Esophagus muscularis mucosa (tissue), 4 donors: Measurements from ENCODE around the gene ITPRID2. TPM values are rescaled to one million over a fixed set of nuclear protein-coding genes. Genes with fewer than 3 reads are reported as not detected.

Source experiments
- DNase-seq: peaks from one replicate; pipeline ENCODE4 v3.0.0-alpha.2; 2017; ENCODE audit errors: extremely low spot score
- H3K27ac ChIP-seq, 4 donors: fragments of 200-600 bp; sonication (generic); replicated peaks in 1 of 4; 1 replicate in 3 of 4; 2 replicates in 1 of 4; pipeline ENCODE4 v1.5.1; 2016 to 2019; ENCODE audit warnings: mild to moderate bottlenecking in 1 of 4
- H3K27me3 ChIP-seq, 4 donors: fragments of 200-600 bp; sonication (generic); one replicate each; pipeline versions ENCODE4 v1.5.1 to v1.6.0; 2016 to 2019
- H3K36me3 ChIP-seq, 4 donors: fragments of 200-600 bp; sonication (generic); one replicate each; pipeline ENCODE4 v1.5.1; 2016 to 2019
- H3K4me1 ChIP-seq, 4 donors: fragments of 200-600 bp; sonication (generic); one replicate each; pipeline ENCODE4 v1.5.1; 2016 to 2019
- H3K4me3 ChIP-seq, 4 donors: fragments of 200-600 bp; sonication (generic); 1 replicate in 2 of 4; 2 replicates in 2 of 4; pipeline ENCODE4 v1.5.1; 2016 to 2019; ENCODE audit warnings: mild to moderate bottlenecking in 4 of 4, moderate library complexity in 1 of 4
- H3K9me3 ChIP-seq, 4 donors: fragments of 200-600 bp; sonication (generic); 1 replicate in 3 of 4; 2 replicates in 1 of 4; pipeline ENCODE4 v1.5.1; 2016 to 2019
- CTCF ChIP-seq, 3 experiments: fragments of 200-600 bp in 2 of 3; fragments of 450-650 bp in 1 of 3; sonication (generic) in 2 of 3; IDR thresholded peaks; one replicate each; pipeline ENCODE4 v1.5.1; 2017 to 2019; ENCODE audit warnings: antibody characterized with exemption in 3 of 3, mild to moderate bottlenecking in 2 of 3, moderate library complexity in 1 of 3
- EP300 ChIP-seq: sonication (generic); formaldehyde crosslinking; IDR thresholded peaks from one replicate; pipeline ENCODE4 v1.6.1; 2017; ENCODE audit warnings: antibody characterized with exemption
- POLR2A ChIP-seq: fragments of 450-650 bp; IDR thresholded peaks from one replicate; pipeline ENCODE4 v1.6.1; 2017; ENCODE audit warnings: antibody characterized with exemption, moderate library complexity, mild to moderate bottlenecking, low read depth
- POLR2AphosphoS5 ChIP-seq, 2 donors: sonication (generic); formaldehyde crosslinking; IDR thresholded peaks; one replicate each; pipeline ENCODE4 v1.6.1; 2017; ENCODE audit warnings: antibody characterized with exemption in 2 of 2
- WGBS: methylation state at CpG from one replicate; pipeline ENCODE4 v1.1.5; 2018; 5-methylcytosine and 5-hydroxymethylcytosine counted together
- intact Hi-C: fragments of 100-400 bp; cut with DNase I; formaldehyde crosslinking; loops from one replicate; pipeline ENCODE4 v1.15.1; 2023
- total RNA-seq, 4 donors: library from RNA; depleted of rRNA; stranded (reverse); fragments of >200 nt; gene quantifications; one replicate each; pipeline versions ENCODE4 v1.1.0 to v1.2.1, GENCODE V29; 2016

ITPRID2 gene
- total RNA-seq, 4 donors from 2014 or later = 98.6 to 113 (median 103) TPM

DNA sequence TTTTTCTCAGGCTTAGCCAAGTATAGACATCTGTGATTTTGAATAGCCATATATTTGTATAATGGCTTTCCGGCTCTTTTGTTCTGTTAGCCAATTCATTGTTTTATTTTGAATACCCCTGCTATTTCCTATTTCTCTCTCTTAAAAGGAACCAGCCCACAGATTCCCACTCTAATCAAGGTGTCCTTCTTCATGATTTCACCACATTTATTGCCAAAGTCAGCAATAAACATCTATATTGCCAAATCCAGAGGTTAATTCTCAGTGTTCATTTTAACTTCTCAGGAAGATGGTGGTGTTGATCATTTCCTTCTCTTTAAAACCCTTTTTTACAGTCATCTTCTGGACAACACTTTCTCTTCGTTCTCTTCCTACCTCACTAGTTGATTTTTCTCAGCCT is 13.1 kb upstream of the ITPRID2 start:
- Histone ChIP-seq H3K4me3 (no peak overlapping the region), H3K27me3 (no peaks in the 10 kb centered on the region), H3K9me3 (no peaks in the 10 kb centered on the region), H3K36me3 (no peaks in the 10 kb centered on the region), H3K4me1 (no peaks in the 10 kb centered on the region), H3K27ac (no peak overlapping the region)
- intact Hi-C loops = no loop called here
- no peak for TF ChIP-seq POLR2A
- no peak for DNase-seq
- 76% methylated on average over 1 of the region's 2 CpGs for WGBS

DNA sequence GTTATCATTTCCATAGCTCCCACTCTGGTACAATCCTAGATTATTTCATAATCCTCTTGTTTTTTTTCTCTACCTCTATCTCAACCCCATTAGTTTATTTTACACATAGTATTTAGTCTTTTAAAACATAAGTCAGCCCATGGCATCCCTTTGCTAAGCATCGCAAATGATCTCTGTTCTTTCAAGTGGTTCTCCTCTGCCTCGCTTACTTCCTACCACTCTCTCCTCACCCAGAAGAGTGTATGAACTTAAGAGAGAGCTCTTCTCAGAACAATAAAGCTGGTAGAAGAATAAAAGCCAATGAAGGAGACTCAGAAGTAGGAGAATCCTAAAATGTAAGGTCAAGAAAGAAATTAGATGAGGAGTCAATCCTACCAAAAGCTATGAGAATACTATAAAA is 12.2 kb upstream of the ITPRID2 start:
- no peak overlapping the region for H3K27ac ChIP-seq
- DNase-seq = no peak
- no peaks in the 10 kb centered on the region for H3K36me3 ChIP-seq
- no peak overlapping the region for H3K4me3 ChIP-seq
- 95% methylated on average over 2 of the region's 2 CpGs for WGBS
- H3K4me1 ChIP-seq = no peaks in the 10 kb centered on the region
- intact Hi-C loops = no loop called here
- TF ChIP-seq POLR2AphosphoS5 (IDR thresholded peaks at IDR 0.05) (no peak), EP300 (no peak), CTCF (IDR thresholded peaks at IDR 0.05) (no peak), POLR2A (no peak)
- H3K9me3 ChIP-seq = no peaks in the 10 kb centered on the region
- no peaks in the 10 kb centered on the region for H3K27me3 ChIP-seq

DNA sequence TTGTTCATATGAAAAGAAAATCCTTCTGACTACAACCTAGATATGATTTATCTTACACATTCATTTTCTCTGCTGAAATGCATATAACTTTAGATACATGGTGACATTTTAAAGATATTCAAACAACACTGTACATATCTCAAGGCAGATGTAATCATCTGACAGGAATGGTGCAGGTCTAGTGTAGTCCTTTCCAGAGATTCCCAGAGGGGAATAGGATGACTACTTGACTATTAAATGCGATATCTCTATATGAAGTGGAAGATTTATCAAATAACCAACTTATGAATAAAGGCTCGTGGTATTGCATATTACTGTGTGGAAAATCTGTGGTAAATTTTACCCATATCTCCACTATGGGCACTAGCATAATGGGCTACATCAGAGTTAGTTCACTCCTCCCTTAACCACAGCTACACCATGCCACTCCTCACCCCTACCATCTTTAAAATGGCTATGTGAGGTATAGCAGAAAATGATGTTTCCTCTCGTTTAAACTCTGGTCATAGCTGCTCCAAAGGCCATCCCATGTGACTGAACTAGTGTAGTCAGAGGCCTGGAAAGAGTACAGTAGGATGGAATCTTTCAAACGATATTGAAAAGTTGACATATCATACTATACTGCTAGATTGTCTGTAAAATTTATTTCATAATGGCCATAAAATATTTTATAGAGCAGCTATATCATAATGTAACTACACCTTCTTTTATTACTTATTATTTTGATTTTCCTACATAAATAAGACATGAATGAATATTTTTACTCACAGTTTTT is 9.1 kb upstream of the ITPRID2 start:
- Histone ChIP-seq H3K27me3 (no peaks in the 10 kb centered on the region), H3K4me1 (no peaks in the 10 kb centered on the region), H3K4me3 (no peak overlapping the region), H3K27ac (no peak overlapping the region), H3K9me3 (no peaks in the 10 kb centered on the region), H3K36me3 (no peaks in the 10 kb centered on the region)
- no peak for TF ChIP-seq CTCF (IDR thresholded peaks at IDR 0.05)
- TF ChIP-seq POLR2AphosphoS5 (IDR thresholded peaks at IDR 0.05) = no peak
- no peak for TF ChIP-seq EP300
- no peak for TF ChIP-seq POLR2A
- intact Hi-C loops = no loop called here
- DNase-seq = no peak
- 89% methylated on average over 4 of the region's 4 CpGs for whole genome bisulfite sequencing

DNA sequence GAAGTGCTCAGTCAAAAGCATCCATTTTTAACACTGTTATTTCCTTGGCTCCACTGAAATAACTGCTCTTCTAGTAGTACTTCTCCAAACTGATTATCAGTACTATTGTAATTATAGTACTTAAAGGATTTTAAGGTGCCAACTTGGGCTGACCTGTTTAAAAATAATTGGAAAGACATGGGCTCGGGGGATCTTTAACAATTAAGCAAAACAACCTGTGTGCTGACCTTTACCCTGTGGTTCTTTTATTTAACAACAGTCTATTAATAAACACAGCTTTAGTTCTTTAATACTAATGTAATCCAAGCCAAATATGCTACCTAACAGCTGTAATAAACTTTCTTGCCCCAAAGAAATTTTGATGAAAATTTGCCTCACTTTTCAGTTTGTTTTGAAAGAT is 6.9 kb upstream of the ITPRID2 start:
- no peaks in the 10 kb centered on the region for H3K9me3 ChIP-seq
- DNase-seq = no peak
- H3K36me3 ChIP-seq = no peaks in the 10 kb centered on the region
- no peak overlapping the region for H3K4me3 ChIP-seq
- intact Hi-C loops = no loop called here
- H3K27me3 ChIP-seq = no peaks in the 10 kb centered on the region
- TF ChIP-seq POLR2A = no peak
- no peak for TF ChIP-seq CTCF (IDR thresholded peaks at IDR 0.05)
- no peak for TF ChIP-seq EP300
- no peak for TF ChIP-seq POLR2AphosphoS5 (IDR thresholded peaks at IDR 0.05)
- H3K4me1 ChIP-seq = no peaks in the 10 kb centered on the region
- no peak overlapping the region for H3K27ac ChIP-seq
- WGBS = 76% methylated on average over 1 of the region's 1 CpG

DNA sequence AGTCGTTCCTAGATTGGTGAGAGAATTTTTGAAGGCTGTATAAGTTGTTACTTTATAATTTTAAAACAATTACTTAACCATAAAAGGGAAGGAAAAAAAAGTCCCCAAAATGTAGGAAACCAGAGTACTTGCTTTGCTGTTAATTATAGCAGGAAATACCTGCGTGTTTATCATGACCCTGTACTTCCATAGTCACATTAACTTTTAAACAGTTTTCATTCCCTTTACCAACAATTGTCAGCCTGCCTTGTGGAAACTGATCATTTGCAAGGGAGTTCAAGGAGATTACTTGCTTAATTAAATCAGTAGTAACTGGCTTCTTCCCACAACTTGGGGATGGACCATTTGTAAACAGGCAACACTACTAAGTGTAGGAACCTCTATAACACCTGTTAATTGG is 6.4 kb upstream of the ITPRID2 start:
- no peak overlapping the region for H3K27ac ChIP-seq
- H3K4me1 ChIP-seq = peaks cover 0 to 3% (median under 1%) of the 10 kb centered on the region in 4 donors
- intact Hi-C loops = no loop called here
- DNase-seq = no peak
- H3K36me3 ChIP-seq = no peaks in the 10 kb centered on the region
- H3K9me3 ChIP-seq = no peaks in the 10 kb centered on the region
- no peaks in the 10 kb centered on the region for H3K27me3 ChIP-seq
- TF ChIP-seq POLR2AphosphoS5 (IDR thresholded peaks at IDR 0.05) (no peak), CTCF (IDR thresholded peaks at IDR 0.05) (no peak)
- no peak overlapping the region for H3K4me3 ChIP-seq
- 73% methylated on average over 2 of the region's 2 CpGs for whole genome bisulfite sequencing
